C4-2B (cell line): ENCODE measurements around the gene TRIM34.

Experiments used
- CTCF ChIP-seq: fragments of 450-650 bp; conservative IDR thresholded peaks from 2 replicates; pipeline ENCODE4 v1.5.1; 2017; ENCODE audit warnings: mild to moderate bottlenecking
- ZFX ChIP-seq: fragments of 450-650 bp; IDR thresholded peaks from 2 replicates; pipeline ENCODE4 v1.6.1; 2017

- no peak for TF ChIP-seq CTCF
- TF ChIP-seq ZFX, result no peak
Measured at GRCh38 chr11:5618807-5619206, 6.0 kb upstream of the TRIM34 start.
